Coronary artery (tissue), 2 donors: ENCODE measurements around the gene SAP30L.

Experiments used
- DNase-seq: peaks from one replicate; pipeline ENCODE4 v3.0.0-alpha.2; 2017; ENCODE audit warnings: low spot score
- H3K27ac ChIP-seq, 2 donors: fragments of 200-600 bp; sonication (generic); one replicate each; pipeline ENCODE4 v1.5.1; 2016 to 2019
- H3K4me3 ChIP-seq: fragments of 200-600 bp; sonication (generic); 2 replicates; pipeline ENCODE4 v1.5.1; 2016; ENCODE audit warnings: mild to moderate bottlenecking, moderate library complexity
- TF ChIP-seq, protein P1 (sequence below): fragments of 200-600 bp; sonication (generic); IDR thresholded peaks from one replicate; pipeline ENCODE4 v1.5.1; 2019; ENCODE audit warnings: antibody characterized with exemption

Gene SAP30L

DNA sequence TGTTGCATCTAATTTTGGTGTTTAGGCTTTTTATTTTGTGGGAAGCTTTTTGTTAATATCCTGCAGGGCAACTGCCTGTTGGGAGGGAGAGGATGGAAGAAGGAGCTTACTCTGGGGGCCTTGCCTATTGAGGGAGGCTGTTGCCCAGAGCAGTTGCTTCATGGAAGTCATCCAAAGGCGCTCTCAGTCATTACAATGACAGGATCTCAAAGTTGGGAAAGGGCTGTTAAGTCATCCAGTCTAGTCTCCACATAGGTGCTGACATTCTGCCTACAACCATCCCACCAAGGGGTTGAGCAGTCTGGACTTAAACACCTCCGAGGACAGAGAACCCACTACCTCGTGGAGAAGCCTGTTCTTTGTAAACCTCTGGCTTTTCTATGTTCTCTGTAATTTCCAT, 13.2 kb downstream of the SAP30L start:
- Histone ChIP-seq H3K4me3 (no peak overlapping the region), H3K27ac (no peak overlapping the region)
- DNase-seq: no peak
- TF ChIP-seq, protein P1, sequence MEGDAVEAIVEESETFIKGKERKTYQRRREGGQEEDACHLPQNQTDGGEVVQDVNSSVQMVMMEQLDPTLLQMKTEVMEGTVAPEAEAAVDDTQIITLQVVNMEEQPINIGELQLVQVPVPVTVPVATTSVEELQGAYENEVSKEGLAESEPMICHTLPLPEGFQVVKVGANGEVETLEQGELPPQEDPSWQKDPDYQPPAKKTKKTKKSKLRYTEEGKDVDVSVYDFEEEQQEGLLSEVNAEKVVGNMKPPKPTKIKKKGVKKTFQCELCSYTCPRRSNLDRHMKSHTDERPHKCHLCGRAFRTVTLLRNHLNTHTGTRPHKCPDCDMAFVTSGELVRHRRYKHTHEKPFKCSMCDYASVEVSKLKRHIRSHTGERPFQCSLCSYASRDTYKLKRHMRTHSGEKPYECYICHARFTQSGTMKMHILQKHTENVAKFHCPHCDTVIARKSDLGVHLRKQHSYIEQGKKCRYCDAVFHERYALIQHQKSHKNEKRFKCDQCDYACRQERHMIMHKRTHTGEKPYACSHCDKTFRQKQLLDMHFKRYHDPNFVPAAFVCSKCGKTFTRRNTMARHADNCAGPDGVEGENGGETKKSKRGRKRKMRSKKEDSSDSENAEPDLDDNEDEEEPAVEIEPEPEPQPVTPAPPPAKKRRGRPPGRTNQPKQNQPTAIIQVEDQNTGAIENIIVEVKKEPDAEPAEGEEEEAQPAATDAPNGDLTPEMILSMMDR: no peak

GRCh38 chr5:154460172-154460571, 14.4 kb downstream of the SAP30L start:
- DNase-seq: no peak
- Histone ChIP-seq H3K4me3 (no peak overlapping the region), H3K27ac (no peak overlapping the region)
- TF ChIP-seq, protein P1: no peak

- TF ChIP-seq, protein P1: no peak
- no peak overlapping the region for H3K4me3 ChIP-seq
- no peak for DNase-seq
Observed at GRCh38 chr5:154461531-154461930, 15.7 kb downstream of the SAP30L start.

DNA sequence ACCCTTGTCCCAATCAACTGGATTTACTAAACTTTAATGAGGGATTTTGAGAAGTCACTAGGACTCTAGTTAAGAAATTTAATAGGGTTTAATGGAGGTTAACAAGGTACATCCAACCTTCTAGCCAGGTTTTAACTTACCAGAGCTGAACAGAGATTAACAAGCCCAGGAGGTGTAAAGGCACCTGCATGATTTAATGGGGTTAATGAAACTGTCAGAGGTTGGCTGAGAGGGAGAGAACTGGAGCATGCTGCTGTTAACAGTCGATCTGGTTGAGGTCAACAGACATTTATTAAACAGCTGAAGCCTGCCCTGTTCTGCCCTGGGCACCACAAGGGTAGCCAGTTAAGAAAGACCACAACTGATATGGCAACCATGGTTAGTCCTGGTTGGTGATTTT, 18.6 kb downstream of the SAP30L start:
- TF ChIP-seq, protein P1: no peak
- Histone ChIP-seq H3K27ac (no peak overlapping the region), H3K4me3 (no peak overlapping the region)
- DNase-seq: no peak

More at GRCh38 chr5:154461531-154461930, 15.7 kb downstream of the SAP30L start:
- H3K27ac ChIP-seq: no peak overlapping the region

DNA sequence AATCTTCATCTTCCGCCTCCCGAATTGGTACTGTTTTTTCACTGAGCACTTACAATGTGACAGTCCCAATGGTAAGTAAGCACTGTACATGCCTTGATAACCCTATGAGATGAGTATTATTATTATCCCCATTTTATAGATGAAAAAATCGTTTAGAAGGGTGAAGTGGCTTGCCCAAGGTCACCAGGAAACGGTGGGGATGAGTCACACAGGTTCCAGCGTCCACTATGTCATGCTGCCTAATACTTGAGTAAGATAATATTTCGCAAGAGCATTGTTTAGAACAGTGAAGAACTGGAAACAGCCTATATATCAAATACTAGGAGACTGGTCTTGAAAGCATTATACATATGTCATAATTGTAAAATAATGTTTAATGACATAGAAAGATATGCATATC, 19.4 kb downstream of the SAP30L start:
- TF ChIP-seq, protein P1: no peak
- Histone ChIP-seq H3K27ac (no peak overlapping the region), H3K4me3 (no peak overlapping the region)
- no peak for DNase-seq

DNA sequence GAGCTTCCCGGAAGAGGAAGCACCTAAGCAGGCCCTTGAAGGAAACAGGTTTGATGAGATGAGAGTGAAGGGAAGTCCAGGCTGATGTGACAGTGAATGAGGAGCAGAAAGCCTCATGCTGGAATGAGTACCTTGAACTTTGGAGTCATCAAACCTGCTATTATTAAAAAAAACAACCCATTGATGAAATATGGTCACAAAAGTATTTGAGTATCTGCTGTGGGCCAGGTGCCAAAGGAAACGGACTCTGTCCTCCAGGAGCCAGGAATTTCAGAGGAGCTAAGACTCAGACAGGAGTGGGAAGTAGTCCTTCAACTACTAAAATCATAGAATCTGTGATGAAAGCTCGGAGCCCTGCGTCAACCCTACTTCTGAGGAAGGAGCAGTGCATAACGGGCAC, 20.4 kb downstream of the SAP30L start:
- Histone ChIP-seq H3K27ac (no peak overlapping the region), H3K4me3 (no peak overlapping the region)
- TF ChIP-seq, protein P1: no peak
- DNase-seq: no peak

DNA sequence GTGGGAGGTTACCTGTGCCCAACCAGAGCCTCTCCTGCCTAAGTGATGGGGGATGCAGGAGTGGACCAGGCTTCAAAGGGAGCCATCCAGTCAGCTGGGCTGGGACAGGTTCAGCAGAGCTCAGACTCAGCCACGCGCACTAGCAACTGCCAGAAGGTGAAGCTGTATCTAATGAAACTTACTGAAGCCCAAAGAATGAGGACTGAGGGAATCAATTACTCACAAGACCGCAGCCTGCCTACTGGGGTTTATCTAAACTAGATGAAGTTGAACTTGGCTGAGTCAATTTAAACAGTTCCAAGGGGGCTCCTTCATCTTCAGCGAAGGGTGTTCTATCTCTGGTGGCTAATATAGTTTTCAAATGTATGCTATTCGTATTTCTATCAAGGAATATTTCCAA, 20.9 kb downstream of the SAP30L start:
- no peak for DNase-seq
- TF ChIP-seq, protein P1: no peak
- Histone ChIP-seq H3K4me3 (no peak overlapping the region), H3K27ac (no peak overlapping the region)
